GM19043 (cell line): ENCODE results near the gene PCDHGB3.
"Not testable (repeated sequence)": the region's sequence is repeated elsewhere in the genome, so short reads cannot be mapped to it uniquely, and the experiment has no call there.

ENCODE experiments used
- ATAC-seq: cut with Tn5 transposase; IDR thresholded peaks from one replicate; pipeline ENCODE4 v1.9.1; 2021; ENCODE audit warnings: low read depth; ENCODE audit not compliant: unreplicated experiment

PCDHGB3 gene

DNA sequence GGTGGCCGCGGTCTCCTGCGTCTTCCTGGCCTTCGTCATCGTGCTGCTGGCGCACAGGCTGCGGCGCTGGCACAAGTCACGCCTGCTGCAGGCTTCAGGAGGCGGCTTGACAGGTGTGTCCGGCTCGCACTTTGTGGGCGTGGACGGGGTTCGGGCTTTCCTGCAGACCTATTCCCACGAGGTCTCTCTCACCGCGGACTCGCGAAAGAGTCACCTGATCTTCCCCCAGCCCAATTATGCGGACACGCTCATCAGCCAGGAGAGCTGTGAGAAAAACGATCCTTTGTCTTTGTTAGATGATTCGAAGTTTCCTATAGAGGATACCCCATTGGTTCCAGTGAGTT lies 45.2 kb downstream of the PCDHGB3 start:
- ATAC-seq = not testable (repeated sequence)

DNA sequence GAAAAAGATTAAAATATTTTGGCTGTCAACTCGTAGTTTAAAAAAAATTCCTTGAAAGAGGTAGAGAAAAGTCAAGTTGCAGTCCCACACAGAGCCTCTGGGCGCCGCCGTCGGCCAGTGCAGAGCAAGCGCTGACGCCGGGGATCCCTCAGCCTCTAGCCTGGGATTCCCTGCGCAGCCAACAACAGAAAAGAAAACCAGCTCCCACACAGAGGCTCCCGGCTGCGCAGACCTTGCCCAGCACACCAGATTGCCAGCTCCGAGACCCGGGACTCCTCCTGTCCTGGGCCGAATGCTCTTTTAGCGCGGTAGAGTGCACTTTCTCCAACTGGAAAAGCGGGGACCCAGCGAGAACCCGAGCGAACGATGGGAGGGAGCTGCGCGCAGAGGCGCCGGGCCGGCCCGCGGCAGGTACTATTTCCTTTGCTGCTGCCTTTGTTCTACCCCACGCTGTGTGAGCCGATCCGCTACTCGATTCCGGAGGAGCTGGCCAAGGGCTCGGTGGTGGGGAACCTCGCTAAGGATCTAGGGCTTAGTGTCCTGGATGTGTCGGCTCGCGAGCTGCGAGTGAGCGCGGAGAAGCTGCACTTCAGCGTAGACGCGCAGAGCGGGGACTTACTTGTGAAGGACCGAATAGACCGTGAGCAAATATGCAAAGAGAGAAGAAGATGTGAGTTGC lies 47.6 kb downstream of the PCDHGB3 start, which contains the start of gene PCDHGB7:
PCDHGB7 (plus strand) TSS at position 184 of the 679 bp plus-strand sequence; CDS start at position 367, 183 bp downstream.
- ATAC-seq = peak; percentile 57

DNA sequence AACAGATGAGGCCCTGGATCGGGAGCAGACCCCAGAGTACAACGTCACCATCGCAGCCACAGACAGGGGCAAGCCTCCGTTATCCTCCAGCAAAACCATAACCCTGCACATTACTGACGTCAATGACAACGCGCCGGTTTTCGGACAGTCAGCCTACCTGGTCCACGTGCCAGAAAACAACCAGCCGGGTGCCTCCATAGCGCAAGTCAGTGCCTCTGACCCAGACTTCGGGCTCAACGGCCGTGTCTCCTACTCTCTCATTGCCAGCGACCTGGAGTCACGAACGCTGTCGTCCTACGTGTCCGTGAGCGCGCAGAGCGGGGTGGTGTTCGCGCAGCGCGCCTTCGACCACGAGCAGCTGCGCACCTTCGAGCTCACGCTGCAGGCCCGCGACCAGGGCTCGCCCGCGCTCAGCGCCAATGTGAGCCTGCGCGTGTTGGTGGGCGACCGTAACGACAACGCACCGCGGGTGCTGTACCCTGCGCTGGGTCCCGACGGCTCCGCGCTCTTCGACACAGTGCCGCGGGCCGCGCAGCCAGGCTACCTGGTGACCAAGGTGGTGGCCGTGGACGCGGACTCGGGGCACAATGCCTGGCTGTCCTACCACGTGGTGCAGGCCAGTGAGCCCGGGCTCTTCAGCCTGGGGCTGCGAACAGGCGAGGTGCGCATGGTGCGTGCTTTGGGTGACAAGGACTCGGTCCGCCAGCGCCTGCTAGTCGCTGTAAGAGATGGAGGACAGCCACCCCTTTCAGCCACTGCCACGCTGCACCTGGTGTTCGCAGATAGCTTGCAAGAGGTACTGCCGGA lies 49.2 kb downstream of the PCDHGB3 start:
- no peak for ATAC-seq

DNA sequence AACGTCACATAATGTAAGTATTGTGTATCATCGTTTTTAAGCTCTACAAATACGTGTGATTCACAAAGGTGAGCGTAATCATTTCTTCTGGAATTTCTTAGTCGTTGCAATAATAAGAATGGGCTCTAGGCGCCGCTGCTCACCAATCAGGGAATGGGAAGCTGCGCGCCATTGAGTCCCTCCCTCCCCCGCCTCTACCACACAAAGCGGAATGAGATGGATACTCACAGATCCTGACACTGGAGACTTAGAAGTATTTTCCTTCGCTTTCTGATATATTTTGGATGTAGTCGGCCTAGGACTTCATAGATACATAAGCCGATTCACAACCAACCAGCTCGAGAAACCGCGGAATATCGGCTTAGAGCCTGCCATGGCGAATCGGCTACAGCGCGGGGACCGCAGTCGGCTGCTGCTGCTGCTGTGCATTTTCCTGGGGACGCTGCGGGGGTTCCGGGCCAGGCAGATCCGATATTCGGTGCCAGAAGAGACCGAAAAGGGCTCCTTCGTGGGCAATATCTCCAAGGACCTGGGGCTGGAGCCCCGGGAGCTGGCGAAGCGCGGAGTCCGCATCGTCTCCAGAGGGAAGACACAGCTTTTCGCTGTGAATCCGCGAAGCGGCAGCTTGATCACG lies 50.9 kb downstream of the PCDHGB3 start, which contains the start of gene PCDHGA11:
PCDHGA11 (plus strand) TSS at position 197 of the 634 bp plus-strand sequence; CDS start at position 374, 177 bp downstream.
- ATAC-seq = peak; percentile 47

DNA sequence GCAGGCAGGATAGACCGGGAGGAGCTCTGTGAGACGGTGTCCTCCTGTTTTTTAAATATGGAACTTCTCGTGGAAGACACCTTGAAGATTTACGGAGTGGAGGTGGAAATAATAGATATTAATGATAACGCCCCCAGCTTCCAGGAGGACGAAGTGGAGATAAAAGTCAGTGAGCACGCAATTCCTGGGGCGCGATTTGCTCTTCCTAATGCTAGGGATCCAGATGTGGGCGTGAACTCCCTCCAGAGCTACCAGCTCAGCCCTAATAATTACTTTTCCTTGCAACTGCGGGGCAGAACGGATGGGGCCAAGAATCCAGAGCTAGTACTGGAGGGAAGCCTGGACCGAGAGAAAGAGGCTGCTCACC lies 51.4 kb downstream of the PCDHGB3 start:
- no peak for ATAC-seq
